GM21529 (cell line): ENCODE data around the gene LYZ.

ENCODE experiments used
- ATAC-seq: cut with Tn5 transposase; IDR thresholded peaks from one replicate; pipeline ENCODE4 v1.9.1; 2021; ENCODE audit not compliant: unreplicated experiment

LYZ gene

DNA sequence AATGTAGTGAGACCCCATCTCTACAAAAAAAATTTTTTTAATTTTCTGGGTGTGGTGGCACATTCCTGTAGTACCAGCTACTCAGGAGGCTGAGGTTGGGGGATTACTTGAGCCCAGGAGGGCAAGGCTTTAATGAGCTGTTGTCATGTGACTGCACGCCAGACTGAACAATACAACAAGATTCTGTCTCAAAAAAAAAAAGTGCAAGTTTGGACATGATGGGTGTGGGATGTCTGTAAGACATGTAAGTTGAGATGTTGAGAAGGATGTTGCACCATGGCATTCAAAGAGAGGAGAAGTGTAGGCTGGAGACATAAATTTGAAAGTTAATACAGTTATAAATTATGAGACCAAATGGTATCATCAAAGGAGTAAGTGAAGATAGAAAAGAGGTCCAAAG, 34.9 kb downstream of the LYZ start:
- ATAC-seq = no peak

DNA sequence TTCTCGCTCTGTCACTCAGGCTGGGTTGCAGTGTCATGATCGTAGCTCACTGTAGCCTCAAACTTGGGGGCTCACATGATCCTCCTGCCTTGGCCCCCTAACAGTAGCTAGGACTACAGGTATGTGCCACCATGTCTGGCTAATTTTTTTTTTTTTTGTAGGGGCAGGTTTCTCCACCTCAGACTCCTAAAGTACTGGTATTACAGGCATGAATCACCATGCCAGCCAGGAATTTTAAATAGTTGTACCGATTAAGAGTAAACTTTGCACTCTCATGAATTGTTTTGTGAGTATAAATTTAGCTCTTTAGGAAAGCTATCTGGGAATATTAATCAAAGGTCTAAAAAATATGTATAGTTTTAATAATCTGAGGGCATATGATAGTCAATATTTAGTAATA, 36.9 kb downstream of the LYZ start:
- ATAC-seq = no peak

DNA sequence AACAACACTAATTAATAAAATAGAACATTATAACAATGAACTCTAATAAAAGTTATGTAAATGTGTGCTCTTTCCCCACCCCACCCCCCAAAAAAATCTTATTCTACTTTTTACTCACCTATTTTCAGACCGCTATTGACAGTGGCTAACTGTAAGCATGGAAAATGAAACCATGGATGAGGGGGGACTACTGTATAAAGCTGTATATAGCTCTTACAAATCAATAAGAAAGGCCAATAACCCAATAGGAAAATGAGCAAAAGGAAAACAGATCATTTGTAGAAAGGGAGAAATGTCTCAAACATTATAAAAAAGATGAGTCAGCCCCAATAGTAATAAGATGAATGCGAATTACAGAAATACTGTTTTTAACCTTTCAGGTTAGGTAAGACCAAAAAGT, 38.7 kb downstream of the LYZ start:
- ATAC-seq = no peak

DNA sequence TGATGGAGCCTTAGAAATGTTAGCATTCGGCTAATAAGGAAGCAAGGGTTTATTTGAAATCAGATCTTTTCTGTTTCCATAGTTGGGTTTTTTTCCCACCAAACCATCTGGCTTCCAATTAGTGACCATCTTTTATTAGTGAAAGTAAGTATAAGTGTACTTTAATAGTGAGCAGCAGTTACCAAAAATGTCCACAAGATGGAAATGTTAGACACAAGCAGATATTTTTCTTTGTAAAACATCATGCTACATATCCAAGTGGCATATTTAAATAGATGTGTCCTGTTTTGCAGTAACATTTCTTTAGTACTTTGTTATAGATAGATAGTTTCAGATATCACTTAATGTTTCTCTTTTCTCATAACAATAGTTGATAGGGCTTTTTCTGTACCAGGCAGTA, 40.2 kb downstream of the LYZ start:
- ATAC-seq = no peak

DNA sequence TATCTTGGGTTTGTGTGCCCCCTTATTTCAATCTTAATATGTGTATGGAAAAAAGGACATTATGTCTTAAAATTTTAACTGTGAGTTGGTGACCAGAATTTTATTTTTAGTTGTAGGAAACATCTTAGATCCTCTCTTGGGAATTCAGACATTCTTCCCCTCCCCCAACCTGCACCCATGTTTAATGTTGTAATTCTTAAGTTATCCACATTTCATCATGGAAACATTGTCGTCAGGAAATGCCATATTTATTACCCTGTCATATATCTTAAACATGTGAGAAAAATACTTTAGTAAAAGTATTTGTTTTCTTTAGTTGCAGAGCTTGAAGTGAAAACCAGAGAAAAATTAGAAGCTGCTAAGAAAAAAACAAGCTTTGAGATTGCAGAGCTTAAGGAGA, 41.6 kb downstream of the LYZ start:
- ATAC-seq = no peak

DNA sequence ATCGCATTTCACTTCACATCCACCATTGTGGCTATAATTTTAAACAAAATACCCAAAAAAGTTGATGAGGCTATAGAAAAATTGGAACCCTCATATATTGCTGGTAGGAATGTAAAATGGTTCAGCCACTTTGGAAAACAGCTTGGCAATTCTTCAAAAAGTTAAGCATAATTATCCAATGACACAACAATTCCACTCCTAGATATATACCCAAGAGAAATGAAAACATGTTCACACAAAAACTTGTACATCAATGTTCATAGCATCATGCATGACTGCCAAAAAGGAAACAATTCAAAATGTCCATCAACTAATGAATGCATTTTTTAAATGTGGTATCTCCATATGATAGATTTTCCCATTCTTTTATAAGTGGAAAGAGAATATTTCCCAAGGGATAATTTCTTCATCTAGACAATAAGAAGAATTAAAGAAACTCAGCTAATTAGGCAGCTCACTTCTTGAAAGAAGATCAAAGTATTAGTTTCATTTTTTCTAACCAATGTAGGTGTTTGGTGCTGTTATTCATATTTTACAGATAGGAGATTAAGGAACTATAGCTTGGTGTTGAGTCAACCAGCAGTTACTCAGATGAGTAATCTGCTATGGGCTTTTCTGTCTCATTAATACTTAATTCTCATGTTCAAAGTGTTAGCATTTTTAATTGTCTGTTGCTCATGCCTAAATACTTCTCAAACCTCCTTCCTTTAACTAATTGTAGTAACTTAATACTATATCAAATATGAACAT, 44.2 kb downstream of the LYZ start:
- peak; percentile 74 for ATAC-seq

DNA sequence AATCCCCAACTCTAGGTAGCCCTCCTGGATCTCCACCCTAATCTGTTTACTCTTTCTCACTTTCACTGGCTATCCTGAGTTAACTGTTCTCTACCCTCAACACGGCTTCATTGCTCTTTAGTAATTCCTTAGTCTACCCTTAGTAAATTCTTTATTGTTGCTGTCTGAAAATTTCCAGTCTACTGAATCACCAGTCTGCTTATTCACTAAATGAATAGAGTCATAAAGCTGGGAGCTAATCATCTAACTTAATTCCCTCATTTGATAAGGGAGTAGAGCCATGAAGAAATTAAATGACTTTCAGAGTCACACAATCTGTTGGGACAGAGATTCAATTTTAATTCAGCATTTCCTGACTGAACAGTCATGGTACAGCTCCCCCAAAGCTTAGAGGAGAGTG, 47.9 kb downstream of the LYZ start:
- no peak for ATAC-seq

DNA sequence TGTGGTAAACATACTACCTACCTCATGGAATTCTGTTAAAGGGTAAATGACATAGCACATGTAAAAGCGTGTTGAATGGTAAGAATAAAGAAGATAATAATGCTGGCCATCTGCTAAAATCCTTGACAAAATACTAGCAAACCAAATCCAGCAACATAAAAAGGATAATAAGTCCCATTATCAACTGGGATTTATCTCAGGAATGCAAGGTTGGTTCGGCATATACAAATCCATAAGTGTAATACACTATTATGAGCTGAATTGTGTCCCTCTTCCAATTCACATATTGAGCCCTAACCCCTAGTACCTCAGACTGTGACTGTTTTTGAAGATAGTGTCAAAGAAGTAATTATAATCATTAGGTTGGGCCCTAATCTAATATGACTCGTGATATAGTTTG, 48.8 kb downstream of the LYZ start:
- ATAC-seq = no peak

DNA sequence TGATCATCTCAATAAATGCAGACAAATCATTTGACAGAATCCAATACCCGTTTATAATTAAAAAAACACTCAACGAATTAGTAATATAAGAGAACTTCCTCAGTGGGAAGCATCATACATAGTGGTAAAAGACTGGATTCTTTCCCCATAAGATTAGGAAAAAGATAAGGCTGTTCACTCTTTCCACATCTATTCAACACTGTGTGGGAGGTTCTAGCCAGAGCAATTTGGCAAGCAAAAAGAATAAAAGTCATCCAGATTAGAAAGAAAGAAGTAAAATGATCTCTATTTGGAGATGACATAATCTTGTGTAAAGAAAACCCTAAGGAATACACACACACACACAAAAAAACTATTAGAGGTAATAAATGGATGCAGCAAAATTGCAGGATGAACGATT, 49.8 kb downstream of the LYZ start:
- no peak for ATAC-seq

DNA sequence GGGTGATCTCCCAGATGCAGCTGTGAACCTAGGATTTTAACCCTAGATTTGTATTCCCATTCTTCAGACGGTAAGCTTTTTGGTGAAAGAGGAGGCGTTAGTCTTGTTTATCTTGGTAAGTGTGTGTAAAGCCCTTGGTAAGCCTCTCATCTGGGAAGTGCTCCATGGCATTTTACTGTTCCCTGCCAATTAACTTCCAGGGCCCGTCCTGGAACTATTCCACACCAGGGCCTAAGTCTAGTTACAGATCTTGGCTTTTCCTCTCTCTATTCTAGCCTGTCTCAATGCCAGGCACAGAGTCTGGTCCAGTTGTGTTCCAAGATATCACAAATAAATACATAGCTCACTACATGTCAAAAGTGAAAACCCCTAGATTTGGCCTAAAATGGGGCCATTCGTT, 53.8 kb downstream of the LYZ start:
- no peak for ATAC-seq
